BJ (cell line): ENCODE measurements around the gene CAPG. TPM values are rescaled to one million over a fixed set of nuclear protein-coding genes. Genes with fewer than 3 reads are reported as not detected.

ENCODE experiments used
- CTCF ChIA-PET: fragments of 350-600 bp; formaldehyde crosslinking; extraction: SDS; loops from one replicate; lab custom pipeline; 2021; ENCODE audit warnings: antibody characterized with exemption, inconsistent platforms; lab: Yijun Ruan, JAX
- POLR2A ChIA-PET: fragments of 300-600 bp; sonication (Branson Sonifier 250); formaldehyde crosslinking; extraction: SDS; loops from one replicate; lab custom pipeline; 2021; ENCODE audit warnings: antibody characterized with exemption; lab: Charles Lee
- DNase-seq: peaks from one replicate; pipeline ENCODE4 v3.0.0-alpha.2; 2011; ENCODE audit warnings: low read depth
- H3K27me3 ChIP-seq: 2 replicates; pipeline ENCODE4 v1.6.0; 2011; ENCODE audit warnings: low read length; ENCODE audit not compliant: control insufficient read depth, insufficient read depth
- H3K36me3 ChIP-seq: 2 replicates; pipeline ENCODE4 v1.5.1; 2011; ENCODE audit warnings: low read length; ENCODE audit not compliant: control insufficient read depth, insufficient read depth
- H3K4me3 ChIP-seq: 2 replicates; pipeline ENCODE4 v1.5.1; 2011; ENCODE audit warnings: low read depth, mild to moderate bottlenecking, control low read depth, low read length
- CTCF ChIP-seq: IDR thresholded peaks from 2 replicates; pipeline ENCODE4 v1.5.1; 2011; ENCODE audit warnings: low read depth, mild to moderate bottlenecking, control low read depth, inconsistent platforms, low read length, moderate library complexity; ENCODE audit not compliant: insufficient read depth
- polyA plus RNA-seq: library from polyadenylated mRNA; depleted of rRNA; stranded (reverse); fragments of >200 nt; gene quantifications from 2 replicates; pipeline ENCODE4 v1.2.3, GENCODE V29; 2011

Gene CAPG
- polyA plus RNA-seq, 1 experiment = 135 TPM

GRCh38 chr2:85439025-85439472 is 28.9 kb upstream of the CAPG start:
- Histone ChIP-seq H3K4me3 (no peak overlapping the region), H3K36me3 (no peaks in the 10 kb centered on the region), H3K27me3 (no peaks in the 10 kb centered on the region; the same call in 1 of the 2 replicates)
- POLR2A ChIA-PET = no interaction called here
- CTCF ChIA-PET = no interaction called here
- DNase-seq = no peak
- no peak for TF ChIP-seq CTCF

GRCh38 chr2:85438201-85439024 is 28.2 kb upstream of the CAPG start:
- POLR2A ChIA-PET = interaction anchor here (1.0 kb wide), 1 partner anchor 101 kb away, joined by 3 read pairs; the partner anchor contains the start of gene MAT2A
- CTCF ChIA-PET = interaction anchor here (0.6 to 1.7 kb wide), 4 partner anchors 20 to 103 kb away, joined by 3 to 9 read pairs (median 4); partner anchors contain the start of gene MAT2A
- TF ChIP-seq CTCF = no peak
- Histone ChIP-seq H3K27me3 (no peaks in the 10 kb centered on the region; the same call in 1 of the 2 replicates), H3K36me3 (no peaks in the 10 kb centered on the region), H3K4me3 (peak overlapping the region; percentile 41)
- DNase-seq = no peak

GRCh38 chr2:85437488-85438200 is 27.5 kb upstream of the CAPG start:
- ChIA-PET CTCF (interaction anchor here (0.8 to 1.7 kb wide), 4 partner anchors 21 to 119 kb away, joined by 3 to 9 read pairs (median 4); partner anchors contain the start of gene MAT2A), POLR2A (interaction anchor here (0.6 to 1.0 kb wide), 3 partner anchors 8 to 107 kb away, joined by 3 to 4 read pairs (median 3); partner anchors contain the start of gene MAT2A)
- TF ChIP-seq CTCF = no peak
- no peak for DNase-seq
- H3K27me3 ChIP-seq = no peaks in the 10 kb centered on the region; the same call in 1 of the 2 replicates
- no peaks in the 10 kb centered on the region for H3K36me3 ChIP-seq
- H3K4me3 ChIP-seq = peak overlapping the region; percentile 41

- Histone ChIP-seq H3K27me3 (no peaks in the 10 kb centered on the region; the same call in 1 of the 2 replicates), H3K4me3 (no peak overlapping the region), H3K36me3 (no peaks in the 10 kb centered on the region)
- ChIA-PET CTCF (interaction anchor here (0.8 to 1.7 kb wide), 3 partner anchors 68 to 120 kb away, joined by 3 to 9 read pairs (median 4); partner anchors contain the start of gene MAT2A), POLR2A (interaction anchor here (0.6 to 1.0 kb wide), 3 partner anchors 8 to 108 kb away, joined by 3 to 4 read pairs (median 3); partner anchors contain the start of gene MAT2A)
- DNase-seq = no peak
- TF ChIP-seq CTCF = no peak
These were observed 26.8 kb upstream of the CAPG start for GRCh38 chr2:85436836-85437487.
